Measurements from ENCODE around the gene EPB41L1. TPM values are rescaled to one million over a fixed set of nuclear protein-coding genes. Genes with fewer than 3 reads are reported as not detected.

EPB41L1 gene
- total RNA-seq, 1 experiment from 2014 or later: 4.2 TPM

GRCh38 chr20:36266189-36266588 lies 111.6 kb downstream of the EPB41L1 start:
- no peaks in the 10 kb centered on the region for H3K36me3 ChIP-seq
- H3K4me1 ChIP-seq (replicated peaks): no peaks in the 10 kb centered on the region
- DNase-seq (ENCODE audit: low read depth in 1 of 2, low spot score in 2 of 2): no peak
- no peak overlapping the region for H3K4me3 ChIP-seq
- no peak overlapping the region for H3K27ac ChIP-seq
- H3K27me3 ChIP-seq (replicated peaks): no peaks in the 10 kb centered on the region; the same call in 1 of the 2 replicates
- no peaks in the 10 kb centered on the region for H3K9me3 ChIP-seq (replicated peaks)

GRCh38 chr20:36267605-36268381 lies 113.3 kb downstream of the EPB41L1 start:
- H3K36me3 ChIP-seq: no peaks in the 10 kb centered on the region
- H3K4me1 ChIP-seq (replicated peaks): no peaks in the 10 kb centered on the region
- DNase-seq (ENCODE audit: low read depth in 1 of 2, low spot score in 2 of 2): no peak
- no peak overlapping the region for H3K27ac ChIP-seq
- H3K4me3 ChIP-seq: no peak overlapping the region
- H3K27me3 ChIP-seq (replicated peaks): peaks cover 4% of the 10 kb centered on the region
- no peaks in the 10 kb centered on the region for H3K9me3 ChIP-seq (replicated peaks)

DNA sequence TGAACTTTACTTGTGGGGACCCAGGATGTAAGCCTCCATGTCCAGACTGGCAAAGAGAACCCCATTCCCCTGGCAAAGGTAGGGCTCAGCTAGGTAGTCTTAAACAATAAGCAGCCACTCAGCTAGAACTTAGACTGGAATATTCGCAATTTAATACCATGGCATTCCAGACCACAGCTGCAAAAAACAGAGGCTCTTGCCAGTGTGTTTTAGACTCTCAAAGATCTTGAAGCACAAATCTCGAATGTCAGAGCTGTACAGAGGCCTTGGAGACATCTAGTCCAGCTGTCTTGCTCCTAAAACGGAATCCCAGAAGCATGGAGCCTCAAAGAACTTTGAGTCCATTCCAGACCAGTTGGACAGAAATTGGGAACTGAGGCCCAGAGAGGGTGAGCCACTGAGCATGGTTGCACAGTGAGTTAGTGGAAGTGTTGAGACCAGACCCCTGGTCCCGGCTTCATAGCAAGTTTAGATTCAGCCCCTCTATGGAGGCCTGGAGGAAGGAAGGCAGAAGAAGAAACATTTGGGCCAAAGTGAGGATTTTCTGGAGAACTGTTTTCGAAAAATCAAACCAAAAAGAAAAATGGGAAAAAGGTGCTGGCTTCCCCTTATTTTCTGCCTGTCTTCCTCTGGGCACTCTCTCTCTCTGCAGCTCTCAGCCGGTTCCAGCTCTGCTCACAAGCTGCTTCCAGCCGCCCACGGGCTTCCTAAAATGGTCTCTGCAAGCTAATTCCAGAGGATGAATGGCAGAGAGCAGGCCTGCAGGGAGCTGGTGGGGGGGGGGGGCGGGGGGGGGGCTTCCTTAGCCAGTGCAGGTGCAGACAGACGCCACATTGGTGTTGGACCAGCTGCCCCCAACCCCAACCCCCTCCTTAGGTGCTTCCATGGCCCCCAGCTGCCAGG lies 114.2 kb downstream of the EPB41L1 start:
- no peak overlapping the region for H3K27ac ChIP-seq
- H3K27me3 ChIP-seq (replicated peaks): peaks cover 10% of the 10 kb centered on the region
- H3K4me3 ChIP-seq: no peak overlapping the region
- H3K4me1 ChIP-seq (replicated peaks): no peaks in the 10 kb centered on the region
- no peak for DNase-seq (ENCODE audit: low read depth in 1 of 2, low spot score in 2 of 2)
- H3K36me3 ChIP-seq: no peaks in the 10 kb centered on the region
- H3K9me3 ChIP-seq (replicated peaks): no peaks in the 10 kb centered on the region

DNA sequence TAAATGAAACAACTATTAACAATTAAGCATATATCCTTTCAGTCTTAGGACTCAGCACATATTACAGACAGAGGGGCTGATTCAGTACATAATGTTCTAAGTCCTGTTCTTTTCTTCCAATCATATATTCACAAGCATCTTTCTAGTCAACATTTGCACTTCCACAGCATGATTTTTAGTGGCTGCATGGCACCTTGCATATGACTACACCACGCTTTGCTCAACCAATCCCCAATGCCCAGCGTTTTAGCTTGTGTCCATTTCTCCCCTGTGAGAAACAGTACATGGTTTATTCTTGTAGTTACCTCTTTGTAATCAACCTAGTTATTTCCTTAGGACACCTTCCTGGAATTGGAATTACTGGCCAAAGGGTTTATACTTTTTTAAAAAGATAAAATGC lies 115.0 kb downstream of the EPB41L1 start:
- Histone ChIP-seq H3K9me3 (replicated peaks) (no peaks in the 10 kb centered on the region), H3K4me1 (replicated peaks) (no peaks in the 10 kb centered on the region), H3K27me3 (replicated peaks) (peaks cover 13% of the 10 kb centered on the region), H3K27ac (no peak overlapping the region), H3K36me3 (no peaks in the 10 kb centered on the region), H3K4me3 (no peak overlapping the region)
- DNase-seq (ENCODE audit: low read depth in 1 of 2, low spot score in 2 of 2): no peak

DNA sequence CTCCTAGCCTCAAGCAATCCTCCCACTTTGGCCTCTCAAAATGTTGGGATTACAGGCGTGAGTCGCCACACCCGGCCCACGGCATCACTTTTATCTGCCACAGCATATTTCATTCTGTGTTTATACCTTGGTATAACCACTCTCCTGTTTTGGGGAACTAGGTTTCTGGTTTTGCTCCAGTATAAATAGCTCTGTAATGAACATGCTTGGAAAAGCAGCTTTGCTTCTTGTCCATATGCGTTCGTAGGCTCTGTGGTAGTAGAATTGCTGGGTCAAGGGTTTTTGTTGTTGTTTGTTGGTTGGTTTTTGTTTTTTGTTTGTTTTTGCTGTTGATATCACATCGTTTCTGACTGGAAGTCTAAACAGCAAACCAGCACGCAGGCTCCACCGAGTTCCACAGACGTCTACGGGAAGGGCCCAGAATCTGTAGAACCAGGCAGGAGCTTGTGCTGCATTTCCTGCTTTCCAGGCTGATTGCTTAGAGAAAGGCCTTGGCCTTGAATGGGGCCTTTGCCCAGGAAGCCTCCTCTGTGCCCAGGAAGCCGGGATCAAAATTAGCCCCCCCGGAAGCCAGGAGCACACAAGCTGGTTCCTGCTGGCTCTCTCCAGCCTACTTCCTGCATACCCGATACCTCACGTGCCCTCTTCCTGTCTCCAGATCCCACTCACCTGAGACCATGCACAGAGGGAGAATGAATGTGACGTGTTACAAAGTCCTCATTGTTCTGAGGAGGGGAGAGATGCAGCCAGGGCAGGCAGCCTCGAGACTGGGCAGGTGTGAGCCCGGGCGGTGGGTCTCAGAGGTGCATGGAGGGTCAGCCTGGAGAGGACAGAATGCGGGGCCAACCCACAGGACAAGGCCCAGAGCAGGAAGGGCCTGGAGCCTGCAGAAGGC lies 116.5 kb downstream of the EPB41L1 start:
- no peaks in the 10 kb centered on the region for H3K4me1 ChIP-seq (replicated peaks)
- no peaks in the 10 kb centered on the region for H3K9me3 ChIP-seq (replicated peaks)

DNA sequence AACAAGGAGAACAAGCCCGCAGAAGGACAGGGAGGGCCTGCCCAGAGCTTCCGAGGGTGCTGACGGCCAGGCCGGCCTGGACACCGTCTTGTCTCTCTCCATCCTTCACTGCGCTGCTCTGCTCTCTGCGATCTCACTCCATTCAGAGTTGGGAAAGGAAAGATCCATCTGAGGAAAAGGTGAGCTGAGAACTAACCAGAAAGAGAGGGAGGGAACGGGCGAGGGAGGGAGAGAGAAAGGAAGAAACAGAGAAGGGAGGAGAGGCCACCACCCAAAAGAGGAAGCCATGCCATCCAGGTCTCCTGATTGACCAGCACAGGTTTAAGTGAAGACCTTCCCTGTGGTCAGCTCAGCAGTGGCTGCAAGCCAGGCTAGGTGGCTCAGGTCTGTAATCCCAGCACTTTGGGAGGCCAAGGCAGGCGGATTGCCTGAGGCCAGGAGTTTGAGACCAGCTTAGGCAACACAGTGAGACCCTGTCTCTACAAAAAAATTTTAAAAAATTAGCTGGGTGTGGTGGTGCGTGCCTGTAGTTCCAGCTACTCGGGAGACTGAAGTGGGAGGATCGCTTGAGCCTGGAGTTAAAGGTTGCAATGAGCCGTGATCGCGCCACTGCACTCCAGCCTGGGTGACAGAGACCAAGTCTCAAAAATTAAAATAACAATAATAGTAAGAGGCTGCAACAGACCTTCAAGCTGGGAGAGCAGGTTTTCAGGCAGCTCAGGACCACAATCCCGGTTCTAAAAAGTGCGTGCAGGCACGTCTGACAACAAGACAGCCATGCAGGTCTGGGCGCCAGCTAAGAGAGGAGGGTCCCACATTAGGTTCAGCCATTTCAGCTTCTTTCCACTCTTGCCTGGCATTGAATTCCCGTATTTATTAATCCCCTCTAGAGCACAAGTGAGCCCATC lies 117.4 kb downstream of the EPB41L1 start:
- no peaks in the 10 kb centered on the region for H3K4me1 ChIP-seq (replicated peaks)
- H3K27ac ChIP-seq: no peak overlapping the region
- no peaks in the 10 kb centered on the region for H3K36me3 ChIP-seq
- H3K4me3 ChIP-seq: no peak overlapping the region
- no peaks in the 10 kb centered on the region for H3K9me3 ChIP-seq (replicated peaks)
- peaks cover 20% of the 10 kb centered on the region for H3K27me3 ChIP-seq (replicated peaks)
- no peak for DNase-seq (ENCODE audit: low read depth in 1 of 2, low spot score in 2 of 2)

More for the DNA sequence above, 116.5 kb downstream of the EPB41L1 start:
- Histone ChIP-seq H3K27me3 (replicated peaks) (peaks cover 16% of the 10 kb centered on the region), H3K27ac (no peak overlapping the region), H3K4me3 (no peak overlapping the region), H3K36me3 (no peaks in the 10 kb centered on the region)
- no peak for DNase-seq (ENCODE audit: low read depth in 1 of 2, low spot score in 2 of 2)

DNA sequence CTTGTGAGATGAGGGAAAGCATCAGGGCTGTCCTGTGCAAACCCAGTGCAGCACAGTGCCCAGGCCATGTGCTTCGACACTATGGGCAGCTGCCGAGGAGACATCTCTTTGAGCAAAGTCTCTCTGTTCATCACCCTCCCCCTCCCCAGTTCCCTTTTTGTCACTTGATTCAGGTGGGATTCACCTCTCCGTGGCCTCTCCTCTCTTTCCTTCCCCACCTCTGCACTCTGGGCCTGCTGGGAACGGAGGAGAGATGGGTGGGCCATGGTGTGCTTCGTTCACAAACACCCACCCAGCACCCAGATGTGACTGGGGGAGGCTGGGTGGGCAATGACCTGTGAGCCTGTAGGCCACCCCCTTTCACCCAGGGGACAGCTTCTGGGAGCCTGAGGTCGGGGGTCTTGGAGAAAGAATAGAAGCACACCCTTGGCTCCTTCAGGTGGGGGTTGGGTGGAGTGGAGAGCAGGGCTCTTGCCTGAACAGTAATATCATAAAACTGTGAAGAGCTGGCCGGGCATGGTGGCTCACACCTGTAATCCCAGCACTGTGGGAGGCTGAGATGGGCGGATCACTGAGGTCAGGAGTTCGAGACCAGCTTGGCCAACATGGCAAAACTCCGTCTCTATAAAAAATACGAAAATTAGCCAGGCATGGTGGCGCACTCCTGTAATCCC lies 118.1 kb downstream of the EPB41L1 start:
- peaks cover 28% of the 10 kb centered on the region for H3K27me3 ChIP-seq (replicated peaks)
- no peak for DNase-seq (ENCODE audit: low read depth in 1 of 2, low spot score in 2 of 2)
- H3K9me3 ChIP-seq (replicated peaks): no peaks in the 10 kb centered on the region
- H3K4me1 ChIP-seq (replicated peaks): no peaks in the 10 kb centered on the region
- H3K27ac ChIP-seq: no peak overlapping the region
- no peaks in the 10 kb centered on the region for H3K36me3 ChIP-seq
- no peak overlapping the region for H3K4me3 ChIP-seq

DNA sequence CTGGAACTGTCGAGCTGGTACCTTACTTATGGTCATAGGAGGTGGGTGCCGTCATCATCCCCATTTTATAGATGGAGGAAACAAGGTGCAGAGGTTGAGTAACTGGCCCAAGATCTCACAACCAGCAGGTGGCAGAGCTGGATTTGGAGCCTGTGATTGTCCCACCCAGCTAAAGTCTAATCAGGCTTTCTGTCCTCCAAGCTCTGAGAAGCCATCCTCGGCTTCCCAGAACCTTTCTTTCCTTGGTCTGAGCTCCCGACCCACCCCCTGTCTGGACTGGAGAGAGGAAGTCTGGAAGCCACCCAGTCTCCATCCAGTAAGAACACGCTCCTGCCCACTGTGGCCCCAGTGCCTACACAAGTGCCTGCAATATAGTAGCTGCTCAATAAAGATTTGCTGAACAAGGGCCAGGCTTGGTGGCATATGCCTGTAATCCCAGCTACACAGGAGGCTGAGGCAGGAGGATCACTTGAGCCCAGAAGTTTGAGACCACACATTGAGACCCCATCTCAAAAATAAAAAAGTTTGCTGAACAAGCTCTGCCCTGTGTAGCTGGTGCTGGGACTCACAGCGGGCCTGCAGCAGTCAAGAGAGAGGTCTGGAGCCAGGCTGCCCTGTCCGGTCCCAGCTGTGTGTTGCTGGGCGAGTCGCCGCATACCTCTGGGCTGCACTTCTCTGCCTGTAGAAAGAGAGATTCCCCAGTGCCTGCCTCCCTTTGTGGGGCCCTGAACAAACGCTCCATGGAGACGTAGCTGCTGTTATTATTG lies 119.1 kb downstream of the EPB41L1 start:
- H3K27me3 ChIP-seq (replicated peaks): peaks cover 34% of the 10 kb centered on the region
- H3K36me3 ChIP-seq: no peaks in the 10 kb centered on the region
- no peaks in the 10 kb centered on the region for H3K9me3 ChIP-seq (replicated peaks)
- no peak overlapping the region for H3K4me3 ChIP-seq
- no peaks in the 10 kb centered on the region for H3K4me1 ChIP-seq (replicated peaks)
- no peak for DNase-seq (ENCODE audit: low read depth in 1 of 2, low spot score in 2 of 2)
- no peak overlapping the region for H3K27ac ChIP-seq

GRCh38 chr20:36274181-36274841 lies 119.8 kb downstream of the EPB41L1 start:
- Histone ChIP-seq H3K36me3 (no peaks in the 10 kb centered on the region), H3K4me3 (no peak overlapping the region), H3K4me1 (replicated peaks) (no peaks in the 10 kb centered on the region), H3K27ac (no peak overlapping the region), H3K27me3 (replicated peaks) (peaks cover 34% of the 10 kb centered on the region), H3K9me3 (replicated peaks) (no peaks in the 10 kb centered on the region)
- peak in 1 of 2 experiments; percentile 41 for DNase-seq (ENCODE audit: low read depth in 1 of 2, low spot score in 2 of 2)

- Histone ChIP-seq H3K36me3 (no peaks in the 10 kb centered on the region), H3K4me3 (no peak overlapping the region), H3K27me3 (replicated peaks) (peaks cover 39% of the 10 kb centered on the region), H3K4me1 (replicated peaks) (no peaks in the 10 kb centered on the region), H3K9me3 (replicated peaks) (no peaks in the 10 kb centered on the region), H3K27ac (no peak overlapping the region)
- DNase-seq (ENCODE audit: low read depth in 1 of 2, low spot score in 2 of 2): peak in 1 of 2 experiments; percentile 24
These were observed 120.5 kb downstream of the EPB41L1 start for GRCh38 chr20:36275011-36275410.

GRCh38 chr20:36275441-36276189 lies 121.1 kb downstream of the EPB41L1 start:
- no peaks in the 10 kb centered on the region for H3K4me1 ChIP-seq (replicated peaks)
- no peak overlapping the region for H3K4me3 ChIP-seq
- DNase-seq (ENCODE audit: low read depth in 1 of 2, low spot score in 2 of 2): no peak
- no peaks in the 10 kb centered on the region for H3K9me3 ChIP-seq (replicated peaks)
- no peaks in the 10 kb centered on the region for H3K36me3 ChIP-seq
- H3K27me3 ChIP-seq (replicated peaks): peaks cover 43% of the 10 kb centered on the region
- H3K27ac ChIP-seq: no peak overlapping the region

Measured in SJSA1 (cell line).